ENCODE measurements around the gene ACAP3. TPM values are rescaled to one million over a fixed set of nuclear protein-coding genes. Genes with fewer than 3 reads are reported as not detected.

The ACAP3 gene
- total and polyA plus RNA-seq, 2 donors (not counting 3 experiments of a cell fraction or from before 2014, with no cell fraction given), result 27.8 to 39.0 TPM

GRCh38 chr1:1340185-1340584 is 32.5 kb upstream of the ACAP3 start:
- ChIA-PET POLR2A (no interaction called here), CTCF (no interaction called here)
- Histone ChIP-seq H3K4me2 (ENCODE audit: insufficient read depth, low read length) (no peak overlapping the region), H3K36me3 (ENCODE audit: control insufficient read depth in 2 of 2, extremely low read depth in 1 of 2, insufficient read depth in 2 of 2, low read length in 2 of 2) (peaks cover 0 to 17% of the 10 kb centered on the region in 2 experiments), H2AFZ (ENCODE audit: low read depth, low read length) (no peak overlapping the region), H3K79me2 (ENCODE audit: control insufficient read depth, insufficient read depth, low read length) (peaks cover 2% of the 10 kb centered on the region), H3K9ac (replicated peaks; ENCODE audit: extremely low read depth, insufficient read depth, low read length) (no peak overlapping the region), H3K4me3 (replicated peaks in 1 of 3; ENCODE audit: insufficient read depth in 1 of 3, low read depth in 1 of 3, low read length in 3 of 3) (no peak overlapping the region), H3K4me1 (ENCODE audit: control insufficient read depth, extremely low read depth, insufficient read depth, low read length) (no peaks in the 10 kb centered on the region), H3K9me3 (replicated peaks; ENCODE audit: control insufficient read depth, insufficient read depth, low read length) (no peaks in the 10 kb centered on the region), H3K9me1 (replicated peaks; ENCODE audit: control insufficient read depth, extremely low read depth, insufficient read depth, low read length) (no peaks in the 10 kb centered on the region), H3K27ac (ENCODE audit: insufficient read depth, low read depth, low read length) (no peak overlapping the region), H3K27me3 (ENCODE audit: control insufficient read depth in 2 of 2, insufficient read depth in 2 of 2, low read length in 2 of 2) (no peaks in the 10 kb centered on the region), H4K20me1 (replicated peaks; ENCODE audit: control insufficient read depth, extremely low read depth, insufficient read depth, low read length) (no peaks in the 10 kb centered on the region)
- TF ChIP-seq JUN (IDR thresholded peaks at IDR 0.05; ENCODE audit: borderline replicate concordance, insufficient read depth, insufficient read length, low read depth) (no peak), MYC (IDR thresholded peaks at IDR 0.05; ENCODE audit: low read depth, low read length) (no peak), GATA2 (IDR thresholded peaks at IDR 0.05; ENCODE audit: insufficient read depth, insufficient read length, low read depth, low read length) (no peak), MAX (IDR thresholded peaks at IDR 0.05; ENCODE audit: insufficient read depth, insufficient read length) (no peak), CTCF (IDR thresholded peaks at IDR 0.05; ENCODE audit: extremely low read depth in 1 of 2, insufficient read depth in 1 of 2, low read depth in 1 of 2, low read length in 2 of 2) (no peak), EZH2 (IDR thresholded peaks at IDR 0.05; ENCODE audit: borderline replicate concordance, low read depth, low read length, severe bottlenecking) (no peak), POLR2A (IDR thresholded peaks at IDR 0.05; ENCODE audit: low read depth, low read length) (no peak), POLR2AphosphoS5 (IDR thresholded peaks at IDR 0.05; ENCODE audit: insufficient read depth, low read depth, low read length) (no peak), FOS (IDR thresholded peaks at IDR 0.05; ENCODE audit: borderline replicate concordance, insufficient read depth, low read length) (no peak)
- intact Hi-C loops (cut with micrococcal nuclease), result no loop called here
- no peak for DNase-seq (ENCODE audit: low read depth, low spot score)
- no peak for FAIRE-seq
- BruUV-seq (replicated peaks), result no TSS peak
- dilution Hi-C loops (cut with MboI; ENCODE audit: extremely low pct_ligation_motif_present, low sequenced_read_pairs), result no loop called here

Measured in endothelial cell of umbilical vein (primary cell).